OCI-LY3 (cell line): ENCODE measurements around the gene RAPGEF3.

Experiments used
- EZH2phosphoT487 ChIP-seq: fragments of 200-600 bp; shearing (Covaris generic); IDR thresholded peaks from 2 replicates; pipeline ENCODE4 v1.6.1; 2018; ENCODE audit warnings: antibody characterized with exemption, mixed run types, low read depth
- TF ChIP-seq, protein P1 (sequence below): fragments of 200-600, 300-600 bp; sonication (generic); IDR thresholded peaks from 2 replicates; pipeline ENCODE4 v1.5.1; 2014; ENCODE audit warnings: antibody characterized with exemption, low read length, low read depth

DNA sequence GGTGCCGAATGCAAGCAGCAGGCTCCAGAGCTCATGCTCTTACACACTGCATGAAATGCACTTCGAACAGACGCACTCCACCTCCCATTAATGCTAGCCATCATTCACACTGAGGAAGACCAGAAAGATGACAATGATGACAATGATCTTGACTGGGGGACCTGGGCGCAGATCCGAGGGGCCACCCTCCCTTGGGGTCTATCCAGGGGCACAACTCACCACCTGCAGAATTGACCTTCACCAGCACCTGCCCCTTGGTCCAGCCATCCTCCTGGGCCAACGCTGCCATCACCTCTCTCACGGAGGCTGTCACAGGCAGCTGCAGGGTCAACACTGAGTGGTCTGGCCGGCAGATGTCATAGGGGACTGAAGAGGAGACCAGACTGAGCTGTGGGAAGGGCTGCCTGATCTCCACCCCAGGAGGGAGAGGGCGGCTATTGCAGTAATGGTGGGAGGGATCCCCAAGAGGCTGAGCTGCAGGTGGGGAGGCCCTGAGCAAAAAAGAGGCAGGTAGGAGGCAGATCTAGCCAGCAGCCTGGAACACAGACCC is 15.3 kb downstream of the RAPGEF3 start:
- TF ChIP-seq, protein P1, sequence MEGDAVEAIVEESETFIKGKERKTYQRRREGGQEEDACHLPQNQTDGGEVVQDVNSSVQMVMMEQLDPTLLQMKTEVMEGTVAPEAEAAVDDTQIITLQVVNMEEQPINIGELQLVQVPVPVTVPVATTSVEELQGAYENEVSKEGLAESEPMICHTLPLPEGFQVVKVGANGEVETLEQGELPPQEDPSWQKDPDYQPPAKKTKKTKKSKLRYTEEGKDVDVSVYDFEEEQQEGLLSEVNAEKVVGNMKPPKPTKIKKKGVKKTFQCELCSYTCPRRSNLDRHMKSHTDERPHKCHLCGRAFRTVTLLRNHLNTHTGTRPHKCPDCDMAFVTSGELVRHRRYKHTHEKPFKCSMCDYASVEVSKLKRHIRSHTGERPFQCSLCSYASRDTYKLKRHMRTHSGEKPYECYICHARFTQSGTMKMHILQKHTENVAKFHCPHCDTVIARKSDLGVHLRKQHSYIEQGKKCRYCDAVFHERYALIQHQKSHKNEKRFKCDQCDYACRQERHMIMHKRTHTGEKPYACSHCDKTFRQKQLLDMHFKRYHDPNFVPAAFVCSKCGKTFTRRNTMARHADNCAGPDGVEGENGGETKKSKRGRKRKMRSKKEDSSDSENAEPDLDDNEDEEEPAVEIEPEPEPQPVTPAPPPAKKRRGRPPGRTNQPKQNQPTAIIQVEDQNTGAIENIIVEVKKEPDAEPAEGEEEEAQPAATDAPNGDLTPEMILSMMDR, result no peak
- no peak for TF ChIP-seq EZH2phosphoT487
